ENCODE results near the gene PRR36.

PRR36 gene

GRCh38 chr19:7853770-7854128 lies 20.4 kb downstream of the PRR36 start:
- CTCF ChIA-PET: interaction anchor here (0.9 to 4.9 kb wide), 19 partner anchors 8 to 91 kb away, joined by 3 to 45 read pairs (median 9); partner anchors contain the start of genes CTXN1, LRRC8E and TIMM44

GRCh38 chr19:7852851-7853769 lies 21.1 kb downstream of the PRR36 start:
- DNase-seq (ENCODE audit: low read depth, low spot score): no peak
- no peak overlapping the region for H3K4me3 ChIP-seq (ENCODE audit: low read depth, low read length)
- peak; percentile 86 for TF ChIP-seq CTCF (IDR thresholded peaks at IDR 0.05; ENCODE audit: insufficient read depth, low read length, missing control alignments)
- ChIA-PET POLR2A (interaction anchor here (0.8 kb wide), 1 partner anchor 337 kb away, joined by 3 read pairs; the partner anchor contains the start of gene ZNF358), CTCF (interaction anchor here (0.6 to 4.9 kb wide), 24 partner anchors 8 to 285 kb away, joined by 3 to 45 read pairs (median 6); partner anchors contain the start of genes CTXN1, LRRC8E and TIMM44)

More at GRCh38 chr19:7853770-7854128, 20.4 kb downstream of the PRR36 start:
- POLR2A ChIA-PET: interaction anchor here (0.8 kb wide), 1 partner anchor 338 kb away, joined by 3 read pairs; the partner anchor contains the start of gene ZNF358
- no peak for TF ChIP-seq CTCF (IDR thresholded peaks at IDR 0.05; ENCODE audit: insufficient read depth, low read length, missing control alignments)
- DNase-seq (ENCODE audit: low read depth, low spot score): no peak
- no peak overlapping the region for H3K4me3 ChIP-seq (ENCODE audit: low read depth, low read length)

- CTCF ChIA-PET: interaction anchor here (0.6 to 4.9 kb wide), 23 partner anchors 7 to 283 kb away, joined by 3 to 45 read pairs (median 6); partner anchors contain the start of genes CTXN1, LRRC8E and TIMM44
- no peak for DNase-seq (ENCODE audit: low read depth, low spot score)
- TF ChIP-seq CTCF (IDR thresholded peaks at IDR 0.05; ENCODE audit: insufficient read depth, low read length, missing control alignments): no peak
- POLR2A ChIA-PET: no interaction called here
- no peak overlapping the region for H3K4me3 ChIP-seq (ENCODE audit: low read depth, low read length)
Observed at GRCh38 chr19:7851623-7852500, 22.3 kb downstream of the PRR36 start.

GRCh38 chr19:7850945-7851622 lies 23.1 kb downstream of the PRR36 start:
- no peak for TF ChIP-seq CTCF (IDR thresholded peaks at IDR 0.05; ENCODE audit: insufficient read depth, low read length, missing control alignments)
- ChIA-PET POLR2A (interaction anchor here (0.9 kb wide), 1 partner anchor 12 kb away, joined by 4 read pairs; no protein-coding TSS in a partner anchor), CTCF (interaction anchor here (0.9 to 4.9 kb wide), 6 partner anchors 14 to 67 kb away, joined by 3 to 45 read pairs (median 4); no protein-coding TSS in a partner anchor)
- no peak overlapping the region for H3K4me3 ChIP-seq (ENCODE audit: low read depth, low read length)
- no peak for DNase-seq (ENCODE audit: low read depth, low spot score)

GRCh38 chr19:7850000-7850813 lies 24.0 kb downstream of the PRR36 start:
- ChIA-PET CTCF (interaction anchor here (0.9 to 4.9 kb wide), 5 partner anchors 15 to 68 kb away, joined by 3 to 45 read pairs (median 3); no protein-coding TSS in a partner anchor), POLR2A (interaction anchor here (0.9 kb wide), 1 partner anchor 13 kb away, joined by 4 read pairs; no protein-coding TSS in a partner anchor)
- no peak for DNase-seq (ENCODE audit: low read depth, low spot score)

More at GRCh38 chr19:7850000-7850813, 24.0 kb downstream of the PRR36 start:
- no peak overlapping the region for H3K4me3 ChIP-seq (ENCODE audit: low read depth, low read length)
- TF ChIP-seq CTCF (IDR thresholded peaks at IDR 0.05; ENCODE audit: insufficient read depth, low read length, missing control alignments): no peak

Data from AG04449 (cell line).